Naive thymus-derived CD4-positive, alpha-beta T cell (primary cell): ENCODE data around the gene TMEM39B. TPM values are rescaled to one million over a fixed set of nuclear protein-coding genes. Genes with fewer than 3 reads are reported as not detected.
"Not testable (repeated sequence)": the region's sequence is repeated elsewhere in the genome, so short reads cannot be mapped to it uniquely, and the experiment has no call there.

Experiments
- ATAC-seq: fragments of 150-1000 bp; cut with Tn5 transposase; 2 replicates; pipeline ENCODE4 v1.10.0; 2021; ENCODE audit warnings: mild to moderate bottlenecking, moderate library complexity
- CTCF ChIA-PET: fragments of 350-600 bp; sonication (Branson Sonifier 250); formaldehyde crosslinking; loops from one replicate; lab custom pipeline; 2021; ENCODE audit warnings: antibody characterized with exemption; lab: Charles Lee
- POLR2A ChIA-PET: fragments of 350-600 bp; sonication (Branson Sonifier 250); formaldehyde crosslinking; loops from one replicate; lab custom pipeline; 2021; ENCODE audit warnings: antibody characterized with exemption, inconsistent platforms; lab: Charles Lee
- DNase-seq, 9 donors: peaks; one replicate each; pipeline versions ENCODE4 v3.0.0 to v3.0.0-alpha.2; 2020 to 2022; ENCODE audit warnings: mixed read lengths in 1 of 9
- H3K27ac ChIP-seq: one replicate; pipeline ENCODE4 v1.7.0; 2013; ENCODE audit warnings: mild to moderate bottlenecking, low read depth, low read length, moderate library complexity
- H3K27me3 ChIP-seq, 2 donors: one replicate each; pipeline ENCODE4 v1.7.0; 2013; ENCODE audit warnings: low read length in 2 of 2, mild to moderate bottlenecking in 2 of 2, moderate library complexity in 2 of 2; ENCODE audit not compliant: control insufficient read depth in 2 of 2, insufficient read depth in 2 of 2
- H3K36me3 ChIP-seq, 3 experiments: 1 replicate in 2 of 3; 2 replicates in 1 of 3; pipeline ENCODE4 v1.7.0; 2013; ENCODE audit warnings: low read length in 3 of 3, mild to moderate bottlenecking in 3 of 3, moderate library complexity in 1 of 3; ENCODE audit not compliant: insufficient read depth in 3 of 3, control insufficient read depth in 2 of 3
- H3K4me1 ChIP-seq, 2 donors: one replicate each; pipeline ENCODE4 v1.7.0; 2013; ENCODE audit warnings: low read length in 2 of 2, mild to moderate bottlenecking in 2 of 2, moderate library complexity in 1 of 2; ENCODE audit not compliant: control insufficient read depth in 2 of 2, insufficient read depth in 2 of 2
- H3K4me3 ChIP-seq: 2 replicates; pipeline ENCODE4 v1.7.0; 2013; ENCODE audit warnings: mild to moderate bottlenecking, low read length
- H3K9me3 ChIP-seq, 3 experiments: 1 replicate in 2 of 3; 2 replicates in 1 of 3; pipeline ENCODE4 v1.7.0; 2013; ENCODE audit warnings: low read length in 3 of 3; ENCODE audit not compliant: control insufficient read depth in 2 of 3
- H3K27ac Mint-ChIP-seq, 9 donors: one replicate each; pipeline ENCODE4 v1.8.0; 2020 to 2022; ENCODE audit warnings: mixed read lengths in 9 of 9, mild to moderate bottlenecking in 8 of 9, moderate library complexity in 5 of 9, inconsistent platforms in 2 of 9
- H3K27me3 Mint-ChIP-seq, 5 donors: one replicate each; pipeline ENCODE4 v1.8.0; 2021 to 2022; ENCODE audit warnings: mixed read lengths in 5 of 5, mild to moderate bottlenecking in 1 of 5
- H3K36me3 Mint-ChIP-seq, 5 donors: one replicate each; pipeline ENCODE4 v1.8.0; 2020 to 2022; ENCODE audit warnings: mixed read lengths in 5 of 5, mild to moderate bottlenecking in 3 of 5, inconsistent platforms in 1 of 5
- H3K4me1 Mint-ChIP-seq, 7 donors: one replicate each; pipeline ENCODE4 v1.8.0; 2020 to 2022; ENCODE audit warnings: mixed read lengths in 7 of 7, mild to moderate bottlenecking in 3 of 7, inconsistent platforms in 1 of 7
- H3K4me3 Mint-ChIP-seq, 10 donors: one replicate each; pipeline ENCODE4 v1.8.0; 2020 to 2022; ENCODE audit warnings: mild to moderate bottlenecking in 10 of 10, mixed read lengths in 10 of 10, moderate library complexity in 6 of 10, inconsistent platforms in 2 of 10
- H3K9me3 Mint-ChIP-seq, 11 donors: one replicate each; pipeline ENCODE4 v1.8.0; 2020 to 2022; ENCODE audit warnings: mixed read lengths in 11 of 11, mild to moderate bottlenecking in 4 of 11, inconsistent platforms in 1 of 11, moderate library complexity in 1 of 11
- intact Hi-C, 2 donors: fragments of 100-400 bp; cut with micrococcal nuclease; formaldehyde crosslinking; loops; one replicate each; pipeline ENCODE4 v1.15.1; 2023
- polyA plus RNA-seq, 2 donors: library from polyadenylated mRNA; unstranded; fragments of 300-500 nt; fragmentation: Illumina TruSeq; gene quantifications; one replicate each; pipeline ENCODE4 v1.2.3, GENCODE V29; 2021
- total RNA-seq, 6 experiments: library from RNA in 5 of 6; stranded (reverse) in 5 of 6; gene quantifications; 1 replicate in 5 of 6; 2 replicates in 1 of 6; pipeline ENCODE4 v1.2.3 and lab custom pipeline; 2021 to 2026

TMEM39B gene
- total and polyA plus RNA-seq, 7 experiments from 2014 or later: 2.7 to 35.9 (median 17.4) TPM

DNA sequence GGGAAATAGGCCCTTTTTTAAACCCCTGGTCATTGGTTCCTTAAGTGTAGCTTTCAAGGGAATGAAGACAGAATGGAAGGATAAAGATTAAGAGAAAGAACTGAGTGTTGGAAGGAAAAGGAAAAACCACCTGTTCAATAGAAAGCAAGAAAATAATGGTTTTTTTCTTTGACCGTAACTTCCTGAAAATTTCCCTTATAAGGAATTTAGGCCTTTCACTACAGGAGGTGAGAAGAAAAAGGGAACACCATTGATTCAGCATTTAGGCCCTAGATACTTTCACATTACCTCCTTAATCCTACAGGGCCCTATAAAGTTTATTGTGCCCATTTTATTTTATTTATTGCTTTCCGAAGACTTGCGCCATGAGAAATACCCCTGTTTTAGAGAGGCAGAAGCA lies 54.0 kb downstream of the TMEM39B start:
- DNase-seq (no peak), ATAC-seq (no peak)
- peaks cover 37 to 69% (median 63%) of the 10 kb centered on the region in 7 donors for H3K4me1 Mint-ChIP-seq
- Histone ChIP-seq H3K9me3 (no peaks in the 10 kb centered on the region), H3K27ac (no peak overlapping the region), H3K4me3 (no peak overlapping the region), H3K4me1 (peaks cover 16 to 21% of the 10 kb centered on the region in 2 donors), H3K36me3 (no peaks in the 10 kb centered on the region), H3K27me3 (no peaks in the 10 kb centered on the region)
- no peaks in the 10 kb centered on the region for H3K9me3 Mint-ChIP-seq
- H3K27ac Mint-ChIP-seq: peak overlapping the region in 1 of 9 donors; percentile 53
- no peaks in the 10 kb centered on the region for H3K27me3 Mint-ChIP-seq
- CTCF ChIA-PET: no interaction called here
- intact Hi-C loops: no loop called here
- POLR2A ChIA-PET: no interaction called here
- peaks cover 0 to 12% (median 0%) of the 10 kb centered on the region in 5 donors for H3K36me3 Mint-ChIP-seq
- H3K4me3 Mint-ChIP-seq: peak overlapping the region in 2 of 10 donors; percentile 11 to 35

DNA sequence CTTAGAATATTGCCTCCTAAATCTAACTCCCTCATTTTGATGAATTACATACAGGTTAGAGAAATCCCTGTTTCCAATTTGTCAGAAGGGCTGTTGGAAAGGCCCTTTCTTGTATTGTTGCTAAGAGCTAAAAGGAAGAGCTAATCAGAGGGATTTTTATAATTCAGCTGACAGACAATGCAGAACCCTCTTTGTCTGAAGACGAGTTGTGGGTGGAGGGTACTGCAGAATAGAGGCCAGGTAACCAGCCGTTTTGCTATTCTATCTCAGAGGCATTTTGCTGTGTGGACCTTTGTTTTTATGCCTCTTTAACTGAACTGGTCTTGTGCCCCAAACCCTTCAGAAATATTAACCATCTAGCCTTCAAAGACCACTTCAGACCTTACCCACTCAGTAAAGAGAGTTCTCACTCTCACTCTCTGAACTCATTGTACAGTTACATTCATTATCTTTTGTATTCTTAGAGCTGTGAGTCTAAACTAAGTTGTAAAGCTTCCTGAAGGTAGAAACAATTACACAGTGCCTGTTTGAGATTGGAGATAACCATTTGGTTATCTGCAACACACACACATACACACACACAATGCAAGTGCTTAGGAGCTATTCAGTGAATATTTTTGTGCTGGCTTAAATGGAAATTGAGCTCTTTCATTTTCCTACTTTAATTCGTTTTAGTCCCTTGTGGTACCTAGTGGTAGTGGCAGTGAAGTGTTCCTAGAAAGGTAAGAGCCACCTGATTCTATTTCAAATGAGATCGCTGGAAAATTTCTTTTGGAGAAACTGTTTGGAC lies 54.9 kb downstream of the TMEM39B start:
- H3K27ac Mint-ChIP-seq: peak overlapping the region in 6 of 9 donors; percentile 2 to 62 (median 36)
- ChIA-PET CTCF (no interaction called here), POLR2A (interaction anchor here (0.7 to 1.0 kb wide), 2 partner anchors 17 to 19 kb away, joined by 3 to 4 read pairs; partner anchors contain the start of gene KPNA6)
- H3K4me3 ChIP-seq: no peak overlapping the region
- peaks cover 12 to 16% of the 10 kb centered on the region in 2 donors for H3K4me1 ChIP-seq
- H3K27ac ChIP-seq: peak overlapping the region; percentile 1
- peaks cover 0 to 2% (median 0%) of the 10 kb centered on the region in 11 donors for H3K9me3 Mint-ChIP-seq
- peaks cover 0 to 8% (median 0%) of the 10 kb centered on the region in 5 donors for H3K36me3 Mint-ChIP-seq
- no peaks in the 10 kb centered on the region for H3K27me3 ChIP-seq
- no peaks in the 10 kb centered on the region for H3K36me3 ChIP-seq
- H3K4me3 Mint-ChIP-seq: peak overlapping the region in 4 of 10 donors; percentile 6 to 42 (median 33)
- H3K27me3 Mint-ChIP-seq: no peaks in the 10 kb centered on the region
- peaks cover 32 to 60% (median 55%) of the 10 kb centered on the region in 7 donors for H3K4me1 Mint-ChIP-seq
- no peaks in the 10 kb centered on the region for H3K9me3 ChIP-seq
- intact Hi-C loops: no loop called here
- DNase-seq (no peak), ATAC-seq (no peak)

DNA sequence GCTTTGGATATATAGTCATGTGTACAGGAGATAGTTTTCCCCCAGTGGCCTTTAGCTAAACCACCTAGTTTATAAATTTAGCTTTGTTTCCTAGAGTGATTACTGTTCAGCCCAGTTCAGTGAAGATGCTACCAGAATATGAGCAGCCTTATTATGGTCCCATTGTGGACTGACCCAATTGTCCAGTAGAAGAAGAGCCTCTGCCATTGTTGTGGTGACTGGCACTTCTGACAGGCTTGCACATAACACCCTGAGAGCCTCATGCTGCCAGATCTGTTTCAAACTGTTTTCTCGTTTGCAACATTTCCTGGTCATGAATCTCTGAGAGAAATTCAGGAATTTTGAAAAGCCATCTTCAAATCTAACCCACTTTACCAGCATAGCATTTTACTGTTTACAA lies 55.7 kb downstream of the TMEM39B start:
- peak overlapping the region in 2 of 9 donors; percentile 5 to 20 for H3K27ac Mint-ChIP-seq
- H3K4me1 Mint-ChIP-seq: peaks cover 24 to 52% (median 50%) of the 10 kb centered on the region in 7 donors

DNA sequence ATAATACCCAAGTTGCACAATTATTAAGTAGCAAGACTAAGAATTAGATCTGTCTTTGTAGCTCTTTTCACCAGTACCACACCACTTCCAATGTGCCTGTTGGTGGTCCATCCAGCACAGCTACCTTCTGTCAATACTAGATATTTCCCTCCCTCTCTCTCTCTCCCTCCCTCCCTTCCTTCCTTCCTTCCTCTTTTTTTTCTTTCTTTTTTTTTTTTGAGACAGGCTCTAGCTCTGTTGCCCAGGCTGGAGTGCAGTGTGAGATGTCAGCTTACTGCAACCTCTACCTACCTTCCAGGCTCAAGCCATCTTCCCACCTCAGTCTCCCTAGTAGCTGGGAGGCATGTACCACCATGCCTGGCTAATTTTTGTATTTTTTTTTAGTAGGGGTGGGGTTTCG lies 56.2 kb downstream of the TMEM39B start:
- peak overlapping the region in 1 of 10 donors; percentile 32 for H3K4me3 Mint-ChIP-seq
- peaks cover 0 to 5% (median 0%) of the 10 kb centered on the region in 3 experiments for H3K36me3 ChIP-seq
- H3K9me3 ChIP-seq: no peaks in the 10 kb centered on the region
- CTCF ChIA-PET: interaction anchor here (0.5 to 0.6 kb wide), 2 partner anchors 25 to 62 kb away, joined by 3 to 4 read pairs; no protein-coding TSS in a partner anchor
- peak overlapping the region in 1 of 9 donors; percentile 70 for H3K27ac Mint-ChIP-seq
- H3K27ac ChIP-seq: no peak overlapping the region
- H3K36me3 Mint-ChIP-seq: peaks cover 0 to 8% (median 0%) of the 10 kb centered on the region in 5 donors
- peaks cover 0 to 2% (median 0%) of the 10 kb centered on the region in 11 donors for H3K9me3 Mint-ChIP-seq
- peaks cover 11 to 16% of the 10 kb centered on the region in 2 donors for H3K4me1 ChIP-seq
- ATAC-seq (no peak), DNase-seq (no peak)
- H3K27me3 Mint-ChIP-seq: no peaks in the 10 kb centered on the region
- no peaks in the 10 kb centered on the region for H3K27me3 ChIP-seq
- POLR2A ChIA-PET: interaction anchor here (0.6 to 0.7 kb wide), 2 partner anchors 55 to 115 kb away, joined by 3 read pairs; no protein-coding TSS in a partner anchor
- H3K4me1 Mint-ChIP-seq: peaks cover 24 to 53% (median 50%) of the 10 kb centered on the region in 7 donors
- intact Hi-C loops: no loop called here
- no peak overlapping the region for H3K4me3 ChIP-seq

More for the DNA sequence above, 55.7 kb downstream of the TMEM39B start:
- ChIA-PET CTCF (interaction anchor here (0.6 kb wide), 1 partner anchor 62 kb away, joined by 3 read pairs; no protein-coding TSS in a partner anchor), POLR2A (interaction anchor here (0.7 to 1.0 kb wide), 3 partner anchors 18 to 56 kb away, joined by 3 to 4 read pairs (median 3); partner anchors contain the start of gene KPNA6)
- peaks cover 0 to 2% (median 0%) of the 10 kb centered on the region in 11 donors for H3K9me3 Mint-ChIP-seq
- ATAC-seq (no peak), DNase-seq (no peak)
- H3K27me3 Mint-ChIP-seq: no peaks in the 10 kb centered on the region
- H3K27ac ChIP-seq: no peak overlapping the region
- H3K27me3 ChIP-seq: no peaks in the 10 kb centered on the region
- H3K4me1 ChIP-seq: peaks cover 11 to 16% of the 10 kb centered on the region in 2 donors
- intact Hi-C loops: no loop called here
- H3K4me3 Mint-ChIP-seq: peak overlapping the region in 1 of 10 donors; percentile 31
- no peak overlapping the region for H3K4me3 ChIP-seq
- H3K36me3 Mint-ChIP-seq: peaks cover 0 to 8% (median 0%) of the 10 kb centered on the region in 5 donors
- no peaks in the 10 kb centered on the region for H3K9me3 ChIP-seq
- peaks cover 0 to 5% (median 0%) of the 10 kb centered on the region in 3 experiments for H3K36me3 ChIP-seq

DNA sequence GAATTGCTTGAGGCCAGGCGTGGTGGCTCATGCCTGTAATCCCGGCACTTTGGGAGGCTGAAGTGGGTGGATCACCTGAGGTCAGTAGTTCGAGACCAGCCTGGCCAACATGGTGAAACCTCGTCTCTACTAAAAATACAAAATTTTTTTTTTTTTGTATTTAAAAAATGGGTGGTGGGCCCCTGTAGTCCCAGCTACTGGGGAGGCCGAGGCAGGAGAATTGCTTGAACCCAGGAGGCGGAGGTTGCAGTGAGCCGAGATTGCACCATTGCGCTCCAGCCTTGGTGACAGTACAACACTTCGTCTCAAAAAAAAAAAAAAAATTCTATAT lies 61.2 kb downstream of the TMEM39B start:
- H3K27ac Mint-ChIP-seq, H3K27me3 ChIP-seq, H3K4me3 Mint-ChIP-seq, H3K9me3 Mint-ChIP-seq, H3K27ac ChIP-seq, ATAC-seq, CTCF ChIA-PET, intact Hi-C loops, H3K4me3 ChIP-seq, H3K9me3 ChIP-seq, H3K4me1 ChIP-seq, H3K27me3 Mint-ChIP-seq, DNase-seq: not testable (repeated sequence)
- H3K36me3 ChIP-seq: peaks cover 0 to 15% (median 0%) of the 10 kb centered on the region in 3 experiments
- H3K4me1 Mint-ChIP-seq: peaks cover 21 to 52% (median 45%) of the 10 kb centered on the region in 7 donors
- peaks cover 0 to 14% (median 10%) of the 10 kb centered on the region in 5 donors for H3K36me3 Mint-ChIP-seq
- POLR2A ChIA-PET: interaction anchor here (0.6 kb wide), 1 partner anchor 231 kb away, joined by 4 read pairs; no protein-coding TSS in a partner anchor

DNA sequence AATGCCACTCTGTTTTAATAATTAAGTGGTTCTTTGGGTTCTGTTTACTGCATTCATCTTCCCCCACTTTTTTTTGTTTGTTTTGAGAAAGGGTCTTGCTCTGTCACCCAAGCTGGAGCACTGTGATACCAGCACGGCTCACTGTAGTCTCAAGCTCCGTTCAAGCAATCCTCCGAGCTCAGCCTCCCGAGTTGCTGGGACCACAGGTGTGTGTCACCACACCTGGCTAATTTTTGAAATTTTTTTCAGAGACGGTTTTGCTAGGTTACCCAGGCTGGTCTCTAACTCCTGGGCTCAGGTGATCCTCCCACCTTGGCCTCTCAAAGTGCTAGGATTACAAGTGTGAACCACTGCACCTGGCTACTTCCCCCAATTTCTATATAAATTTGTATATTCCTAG lies 64.4 kb downstream of the TMEM39B start:
- H3K4me1 Mint-ChIP-seq: peaks cover 29 to 68% (median 59%) of the 10 kb centered on the region in 7 donors
- H3K4me1 ChIP-seq: peaks cover 13% of the 10 kb centered on the region in 2 donors
- H3K36me3 ChIP-seq: peaks cover 0 to 15% (median 0%) of the 10 kb centered on the region in 3 experiments
- peaks cover 0 to 17% (median 10%) of the 10 kb centered on the region in 5 donors for H3K36me3 Mint-ChIP-seq
- no peak overlapping the region for H3K27ac ChIP-seq
- H3K27me3 ChIP-seq: no peaks in the 10 kb centered on the region
- H3K9me3 Mint-ChIP-seq: peaks cover 0 to 2% (median 0%) of the 10 kb centered on the region in 11 donors
- ChIA-PET POLR2A (interaction anchor here (0.6 kb wide), 1 partner anchor 16 kb away, joined by 6 read pairs; no protein-coding TSS in a partner anchor), CTCF (no interaction called here)
- intact Hi-C loops: no loop called here
- H3K4me3 Mint-ChIP-seq: peak overlapping the region in 1 of 10 donors; percentile 43
- H3K9me3 ChIP-seq: no peaks in the 10 kb centered on the region
- ATAC-seq: no peak
- H3K27ac Mint-ChIP-seq: peak overlapping the region in 2 of 9 donors; percentile 7 to 19
- H3K4me3 ChIP-seq: no peak overlapping the region
- no peak for DNase-seq
- no peaks in the 10 kb centered on the region for H3K27me3 Mint-ChIP-seq
